Lung microvascular endothelial cell (primary cell): ENCODE data around the gene YIF1B. TPM values are rescaled to one million over a fixed set of nuclear protein-coding genes. Genes with fewer than 3 reads are reported as not detected.

Source experiments
- total RNA-seq: library from RNA; depleted of rRNA; stranded (reverse); fragments of >200 nt; gene quantifications from 2 replicates; pipeline ENCODE4 v1.2.1, GENCODE V29; 2014

The YIF1B gene
- total RNA-seq, 1 donor from 2014 or later = 54.0 TPM

Other genes starting within 250 kb of the YIF1B start
- under 0.01 and 0.22 TPM in 2 replicates for gene DPF1, start 91.7 kb downstream of the YIF1B start, total RNA-seq
- 1.6 and 2.6 TPM in 2 replicates for gene PPP1R14A, start 59.6 kb downstream of the YIF1B start, total RNA-seq
- 26.8 and 27.0 TPM in 2 replicates for gene SPINT2, start 51.4 kb downstream of the YIF1B start, total RNA-seq
- gene C19orf33, start 11.7 kb downstream of the YIF1B start, total RNA-seq = 0.40 and 2.2 TPM in 2 replicates
- gene KCNK6, start 3.9 kb upstream of the YIF1B start, total RNA-seq = 5.2 and 5.4 TPM in 2 replicates
- gene CATSPERG, start 19.9 kb upstream of the YIF1B start, total RNA-seq = 0.44 and 1.8 TPM in 2 replicates
- gene PSMD8, start 58.6 kb upstream of the YIF1B start, total RNA-seq = 178 and 202 TPM in 2 replicates
- gene GGN, start 72.1 kb upstream of the YIF1B start, total RNA-seq = 0.22 TPM in 1 of 2 replicates, not detected in the other
- gene SPRED3, start 72.8 kb upstream of the YIF1B start, total RNA-seq = under 0.01 and 0.87 TPM in 2 replicates
- gene FAM98C, start 87.1 kb upstream of the YIF1B start, total RNA-seq = 4.0 and 4.8 TPM in 2 replicates
- gene RASGRP4, start 110.3 kb upstream of the YIF1B start, total RNA-seq = not detected in 2 replicates
- not detected in 2 replicates for gene RYR1, start 117.7 kb upstream of the YIF1B start, total RNA-seq